ENCODE measurements around the gene TBC1D8. TPM values are rescaled to one million over a fixed set of nuclear protein-coding genes. Genes with fewer than 3 reads are reported as not detected.

Gene TBC1D8
- total and polyA plus RNA-seq, 4 experiments from 2014 or later = 0.15 to 2.4 (median 1.5) TPM

DNA sequence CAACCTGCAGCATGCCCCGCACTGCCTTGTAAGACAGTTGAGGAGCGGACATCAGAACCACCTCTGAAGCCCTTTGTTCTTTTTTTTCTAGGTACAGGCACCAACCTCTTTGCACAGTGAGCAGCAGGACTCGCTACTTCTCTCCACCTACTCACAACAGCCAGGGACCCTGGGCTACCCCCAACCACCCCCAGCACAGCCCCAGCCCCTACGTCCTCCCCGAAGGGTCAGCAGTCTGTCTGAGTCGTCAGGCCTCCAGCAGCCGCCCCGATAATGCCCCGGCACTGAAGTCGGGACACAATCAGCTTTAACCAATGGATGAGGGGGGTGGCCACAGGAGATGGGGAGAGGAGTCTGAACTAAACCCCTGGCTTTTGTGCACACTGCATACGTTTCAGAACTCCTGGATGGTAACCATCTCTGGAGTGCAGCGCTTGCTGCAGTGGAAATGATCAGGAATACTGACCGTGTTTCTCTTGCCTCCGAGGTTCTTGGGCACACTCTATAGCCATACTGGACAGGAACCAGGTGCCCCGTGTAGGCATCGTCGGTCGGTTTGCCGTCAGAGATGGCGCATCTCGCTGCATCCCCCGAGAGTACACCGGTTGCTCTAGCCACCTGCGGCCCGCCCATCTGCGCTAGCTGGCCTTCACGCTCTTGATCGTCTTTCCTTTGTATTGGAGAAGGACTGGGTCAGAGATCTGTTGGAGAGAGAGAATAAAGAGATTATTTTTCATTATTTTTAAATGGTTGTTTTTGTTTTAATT, 155.7 kb downstream of the TBC1D8 start:
- H3K9me3 Mint-ChIP-seq = no peaks in the 10 kb centered on the region
- POLR2A ChIA-PET (ENCODE audit: partially characterized antibody) = no interaction called here
- intact Hi-C loops (cut with micrococcal nuclease) = no loop called here
- H3K36me3 Mint-ChIP-seq = no peaks in the 10 kb centered on the region
- no peak overlapping the region for H3K27ac ChIP-seq (ENCODE audit: low read depth, low read length)
- H3K36me3 ChIP-seq (ENCODE audit: insufficient read depth, low read length) = no peaks in the 10 kb centered on the region
- H3K27ac Mint-ChIP-seq = no peak overlapping the region
- no peak overlapping the region for H3K4me3 ChIP-seq (ENCODE audit: low read length in 2 of 2)
- H3K27me3 ChIP-seq (ENCODE audit: insufficient read depth, low read length) = no peaks in the 10 kb centered on the region
- no peaks in the 10 kb centered on the region for H3K9me3 ChIP-seq (ENCODE audit: control insufficient read depth in 1 of 2, low read length in 2 of 2)
- no peaks in the 10 kb centered on the region for H3K4me1 ChIP-seq (ENCODE audit: insufficient read depth, low read length)
- no peaks in the 10 kb centered on the region for H3K27me3 Mint-ChIP-seq
- CTCF ChIA-PET (ENCODE audit: partially characterized antibody) = interaction anchor here (0.6 to 0.9 kb wide), 2 partner anchors 9 to 386 kb away, joined by 3 read pairs; no protein-coding TSS in a partner anchor
- H3K4me3 Mint-ChIP-seq = no peak overlapping the region
- H3K4me1 Mint-ChIP-seq = peaks cover 0 to 3% (median 0%) of the 10 kb centered on the region in 4 donors
- DNase-seq = no peak

DNA sequence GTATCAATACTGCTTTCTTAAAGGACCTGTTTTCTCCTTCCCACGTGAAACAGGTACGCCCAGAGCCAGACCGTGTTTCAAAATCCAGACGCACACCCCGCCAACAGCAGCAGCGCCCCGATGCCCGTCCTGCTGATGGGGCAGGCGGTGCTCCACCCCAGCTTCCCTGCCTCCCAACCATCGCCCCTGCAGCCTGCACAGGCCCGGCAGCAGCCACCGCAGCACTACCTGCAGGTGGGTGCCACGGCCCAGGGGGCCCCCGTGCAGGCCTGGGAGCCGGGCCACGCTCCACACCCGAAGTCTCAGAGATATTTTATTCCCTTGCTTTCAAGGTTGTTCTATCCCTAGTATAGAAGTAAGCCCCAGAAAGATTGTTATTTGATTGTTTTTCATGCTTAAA, 157.9 kb downstream of the TBC1D8 start:
- H3K9me3 ChIP-seq (ENCODE audit: control insufficient read depth in 1 of 2, low read length in 2 of 2) = no peaks in the 10 kb centered on the region
- no peaks in the 10 kb centered on the region for H3K36me3 ChIP-seq (ENCODE audit: insufficient read depth, low read length)
- CTCF ChIA-PET (ENCODE audit: partially characterized antibody) = interaction anchor here (1.7 kb wide), 1 partner anchor 7 kb away, joined by 5 read pairs; no protein-coding TSS in a partner anchor
- POLR2A ChIA-PET (ENCODE audit: partially characterized antibody) = no interaction called here
- no peaks in the 10 kb centered on the region for H3K27me3 ChIP-seq (ENCODE audit: insufficient read depth, low read length)
- intact Hi-C loops (cut with micrococcal nuclease) = no loop called here
- no peaks in the 10 kb centered on the region for H3K4me1 ChIP-seq (ENCODE audit: insufficient read depth, low read length)
- H3K9me3 Mint-ChIP-seq = no peaks in the 10 kb centered on the region
- DNase-seq = no peak
- H3K4me3 ChIP-seq (ENCODE audit: low read length in 2 of 2) = no peak overlapping the region
- H3K27ac ChIP-seq (ENCODE audit: low read depth, low read length) = no peak overlapping the region
- no peaks in the 10 kb centered on the region for H3K36me3 Mint-ChIP-seq
- peaks cover 0 to 3% (median 0%) of the 10 kb centered on the region in 4 donors for H3K4me1 Mint-ChIP-seq
- H3K27me3 Mint-ChIP-seq = no peaks in the 10 kb centered on the region
- H3K27ac Mint-ChIP-seq = no peak overlapping the region
- no peak overlapping the region for H3K4me3 Mint-ChIP-seq

- no peaks in the 10 kb centered on the region for H3K36me3 Mint-ChIP-seq
- Histone ChIP-seq H3K4me3 (ENCODE audit: low read length in 2 of 2) (no peak overlapping the region), H3K36me3 (ENCODE audit: insufficient read depth, low read length) (no peaks in the 10 kb centered on the region), H3K27me3 (ENCODE audit: insufficient read depth, low read length) (no peaks in the 10 kb centered on the region), H3K9me3 (ENCODE audit: control insufficient read depth in 1 of 2, low read length in 2 of 2) (no peaks in the 10 kb centered on the region), H3K4me1 (ENCODE audit: insufficient read depth, low read length) (no peaks in the 10 kb centered on the region), H3K27ac (ENCODE audit: low read depth, low read length) (no peak overlapping the region)
- H3K9me3 Mint-ChIP-seq = no peaks in the 10 kb centered on the region
- no peak overlapping the region for H3K27ac Mint-ChIP-seq
- ChIA-PET CTCF (ENCODE audit: partially characterized antibody) (no interaction called here), POLR2A (ENCODE audit: partially characterized antibody) (no interaction called here)
- H3K4me1 Mint-ChIP-seq = peaks cover 0 to 3% (median 0%) of the 10 kb centered on the region in 4 donors
- intact Hi-C loops (cut with micrococcal nuclease) = no loop called here
- DNase-seq = no peak
- H3K4me3 Mint-ChIP-seq = no peak overlapping the region
- no peaks in the 10 kb centered on the region for H3K27me3 Mint-ChIP-seq
Measured at GRCh38 chr2:100992262-100992661, 158.9 kb downstream of the TBC1D8 start.

- Histone ChIP-seq H3K36me3 (ENCODE audit: insufficient read depth, low read length) (no peaks in the 10 kb centered on the region), H3K27ac (ENCODE audit: low read depth, low read length) (no peak overlapping the region), H3K9me3 (ENCODE audit: control insufficient read depth in 1 of 2, low read length in 2 of 2) (no peaks in the 10 kb centered on the region), H3K4me1 (ENCODE audit: insufficient read depth, low read length) (no peaks in the 10 kb centered on the region), H3K27me3 (ENCODE audit: insufficient read depth, low read length) (no peaks in the 10 kb centered on the region), H3K4me3 (ENCODE audit: low read length in 2 of 2) (no peak overlapping the region)
- no peak overlapping the region for H3K27ac Mint-ChIP-seq
- H3K4me3 Mint-ChIP-seq = no peak overlapping the region
- intact Hi-C loops (cut with micrococcal nuclease) = no loop called here
- H3K4me1 Mint-ChIP-seq = peaks cover 0 to 3% (median 0%) of the 10 kb centered on the region in 4 donors
- H3K36me3 Mint-ChIP-seq = no peaks in the 10 kb centered on the region
- CTCF ChIA-PET (ENCODE audit: partially characterized antibody) = interaction anchor here (0.9 to 1.8 kb wide), 2 partner anchors 381 to 385 kb away, joined by 3 to 5 read pairs; no protein-coding TSS in a partner anchor
- no peaks in the 10 kb centered on the region for H3K27me3 Mint-ChIP-seq
- POLR2A ChIA-PET (ENCODE audit: partially characterized antibody) = no interaction called here
- no peaks in the 10 kb centered on the region for H3K9me3 Mint-ChIP-seq
- DNase-seq = no peak
Measured at GRCh38 chr2:100991404-100991773, 159.8 kb downstream of the TBC1D8 start.

DNA sequence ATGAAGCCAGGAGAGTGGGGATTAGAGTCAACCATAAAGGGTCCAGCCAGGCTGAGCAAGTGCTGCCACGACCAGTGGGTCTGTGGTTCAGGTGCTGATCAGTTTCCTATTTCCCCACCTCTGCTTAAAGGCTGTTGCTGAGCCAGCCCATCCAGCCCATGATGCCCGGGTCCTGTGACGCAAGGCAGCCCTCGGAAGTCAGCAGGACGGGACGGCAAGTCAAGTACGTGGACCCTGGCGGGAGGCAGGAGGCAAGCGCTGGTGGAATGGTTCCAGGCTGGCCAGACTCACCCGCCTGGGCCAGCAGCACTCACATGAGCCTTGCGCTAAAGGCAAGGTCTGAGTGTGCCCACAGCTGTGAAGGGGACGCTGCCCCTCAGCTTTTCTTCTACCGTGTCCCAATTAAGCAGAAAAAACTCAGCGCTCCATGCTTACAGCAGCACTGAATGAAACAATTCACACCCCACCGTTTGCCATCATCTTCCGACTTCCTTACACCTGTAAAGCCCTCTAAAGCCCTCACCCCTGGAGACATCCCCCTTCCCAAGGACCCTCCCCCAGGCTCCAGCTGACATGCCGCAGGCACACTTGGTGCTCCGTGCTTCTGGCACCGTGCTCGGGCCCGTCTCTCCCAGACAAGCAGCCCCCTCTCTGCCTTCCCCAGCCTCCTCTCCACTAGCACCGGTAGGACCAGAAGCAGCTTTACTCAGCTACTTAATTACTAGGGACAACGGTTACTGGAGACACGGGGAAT, 160.4 kb downstream of the TBC1D8 start:
- Mint-ChIP-seq H3K4me3 (no peak overlapping the region), H3K36me3 (no peaks in the 10 kb centered on the region), H3K9me3 (no peaks in the 10 kb centered on the region), H3K4me1 (peaks cover 0 to 2% (median 0%) of the 10 kb centered on the region in 4 donors), H3K27ac (no peak overlapping the region), H3K27me3 (no peaks in the 10 kb centered on the region)
- Histone ChIP-seq H3K27ac (ENCODE audit: low read depth, low read length) (no peak overlapping the region), H3K9me3 (ENCODE audit: control insufficient read depth in 1 of 2, low read length in 2 of 2) (no peaks in the 10 kb centered on the region), H3K4me3 (ENCODE audit: low read length in 2 of 2) (no peak overlapping the region), H3K4me1 (ENCODE audit: insufficient read depth, low read length) (no peaks in the 10 kb centered on the region), H3K27me3 (ENCODE audit: insufficient read depth, low read length) (no peaks in the 10 kb centered on the region), H3K36me3 (ENCODE audit: insufficient read depth, low read length) (no peaks in the 10 kb centered on the region)
- POLR2A ChIA-PET (ENCODE audit: partially characterized antibody) = no interaction called here
- intact Hi-C loops (cut with micrococcal nuclease) = no loop called here
- DNase-seq = no peak
- CTCF ChIA-PET (ENCODE audit: partially characterized antibody) = interaction anchor here (0.9 to 6.3 kb wide), 3 partner anchors 380 to 384 kb away, joined by 3 to 91 read pairs (median 5); no protein-coding TSS in a partner anchor

- CTCF ChIA-PET (ENCODE audit: partially characterized antibody) = interaction anchor here (1.8 to 6.3 kb wide), 2 partner anchors 379 to 383 kb away, joined by 5 to 91 read pairs; no protein-coding TSS in a partner anchor
- intact Hi-C loops (cut with micrococcal nuclease) = no loop called here
Measured at GRCh38 chr2:100990166-100990565, 161.0 kb downstream of the TBC1D8 start.

GRCh38 chr2:100989666-100990065, 161.5 kb downstream of the TBC1D8 start:
- Histone ChIP-seq H3K36me3 (ENCODE audit: insufficient read depth, low read length) (no peaks in the 10 kb centered on the region), H3K27ac (ENCODE audit: low read depth, low read length) (no peak overlapping the region), H3K4me3 (ENCODE audit: low read length in 2 of 2) (no peak overlapping the region), H3K4me1 (ENCODE audit: insufficient read depth, low read length) (no peaks in the 10 kb centered on the region), H3K9me3 (ENCODE audit: control insufficient read depth in 1 of 2, low read length in 2 of 2) (no peaks in the 10 kb centered on the region), H3K27me3 (ENCODE audit: insufficient read depth, low read length) (no peaks in the 10 kb centered on the region)
- CTCF ChIA-PET (ENCODE audit: partially characterized antibody) = interaction anchor here (1.0 to 6.3 kb wide), 2 partner anchors 362 to 378 kb away, joined by 3 to 91 read pairs; no protein-coding TSS in a partner anchor
- no peaks in the 10 kb centered on the region for H3K36me3 Mint-ChIP-seq
- H3K27ac Mint-ChIP-seq = peak overlapping the region in 2 of 7 donors; percentile 47 to 48
- H3K4me3 Mint-ChIP-seq = no peak overlapping the region
- no peaks in the 10 kb centered on the region for H3K9me3 Mint-ChIP-seq
- POLR2A ChIA-PET (ENCODE audit: partially characterized antibody) = no interaction called here
- no peak for DNase-seq
- peaks cover 0 to 1% of the 10 kb centered on the region in 2 donors for H3K27me3 Mint-ChIP-seq
- intact Hi-C loops (cut with micrococcal nuclease) = no loop called here
- H3K4me1 Mint-ChIP-seq = peaks cover 0 to 4% (median 2%) of the 10 kb centered on the region in 4 donors

More at GRCh38 chr2:100990166-100990565, 161.0 kb downstream of the TBC1D8 start:
- H3K27ac Mint-ChIP-seq = no peak overlapping the region
- no peaks in the 10 kb centered on the region for H3K36me3 Mint-ChIP-seq
- no peak for DNase-seq
- peaks cover 0 to 2% (median 0%) of the 10 kb centered on the region in 4 donors for H3K4me1 Mint-ChIP-seq
- H3K27me3 Mint-ChIP-seq = no peaks in the 10 kb centered on the region
- H3K4me3 Mint-ChIP-seq = no peak overlapping the region
- no peaks in the 10 kb centered on the region for H3K4me1 ChIP-seq (ENCODE audit: insufficient read depth, low read length)
- H3K27me3 ChIP-seq (ENCODE audit: insufficient read depth, low read length) = no peaks in the 10 kb centered on the region
- no peak overlapping the region for H3K4me3 ChIP-seq (ENCODE audit: low read length in 2 of 2)
- H3K9me3 ChIP-seq (ENCODE audit: control insufficient read depth in 1 of 2, low read length in 2 of 2) = no peaks in the 10 kb centered on the region
- H3K36me3 ChIP-seq (ENCODE audit: insufficient read depth, low read length) = no peaks in the 10 kb centered on the region
- no peak overlapping the region for H3K27ac ChIP-seq (ENCODE audit: low read depth, low read length)
- POLR2A ChIA-PET (ENCODE audit: partially characterized antibody) = no interaction called here
- no peaks in the 10 kb centered on the region for H3K9me3 Mint-ChIP-seq

Data from CD4-positive, alpha-beta memory T cell (primary cell).